Testis (tissue), 3 donors: ENCODE data around the gene UBAP2L. TPM values are rescaled to one million over a fixed set of nuclear protein-coding genes. Genes with fewer than 3 reads are reported as not detected.

Experiments
- DNase-seq: peaks from one replicate; pipeline ENCODE4 v3.0.0-alpha.2; 2019
- H3K27ac ChIP-seq, 2 donors: fragments of 200-600 bp; sonication (generic); one replicate each; pipeline ENCODE4 v1.5.1; 2019
- H3K27me3 ChIP-seq: fragments of 200-600 bp; sonication (generic); one replicate; pipeline ENCODE4 v1.5.1; 2019
- H3K36me3 ChIP-seq: fragments of 200-600 bp; sonication (generic); one replicate; pipeline ENCODE4 v1.5.1; 2017; ENCODE audit warnings: low read depth; ENCODE audit errors: missing control alignments
- H3K4me1 ChIP-seq: fragments of 200-600 bp; sonication (generic); one replicate; pipeline ENCODE4 v1.5.1; 2019
- H3K4me3 ChIP-seq, 2 donors: fragments of 200-600 bp; sonication (generic); one replicate each; pipeline ENCODE4 v1.5.1; 2017 to 2019
- H3K9me3 ChIP-seq: fragments of 200-600 bp; sonication (generic); one replicate; pipeline ENCODE4 v1.5.1; 2017
- POLR2A ChIP-seq: fragments of 450-650 bp; IDR thresholded peaks from one replicate; pipeline ENCODE4 v1.6.1; 2017; ENCODE audit warnings: antibody characterized with exemption, mild to moderate bottlenecking, moderate library complexity
- WGBS, 2 donors: methylation state at CpG; one replicate each; pipeline ENCODE4 v1.1.5; 2018; 5-methylcytosine and 5-hydroxymethylcytosine counted together
- intact Hi-C: fragments of 100-400 bp; cut with DNase I; formaldehyde crosslinking; loops from one replicate; pipeline ENCODE4 v1.15.1; 2023; ENCODE audit warnings: low total_unique reads
- microRNA counts, 2 donors: library from miRNA; unstranded; fragments of <30 nt; microRNA quantifications; one replicate each; lab custom pipeline; 2016
- microRNA-seq, 2 donors: library from miRNA; unstranded; fragments of <30 nt; microRNA quantifications; one replicate each; pipeline ENCODE4, GENCODE V29; 2016; ENCODE audit warnings: borderline number of aligned reads in 2 of 2, borderline replicate concordance in 1 of 2
- polyA plus RNA-seq: library from polyadenylated mRNA; stranded (reverse); fragments of 350-450 nt; fragmentation: Illumina TruSeq; extraction: RNeasy Lipid Tissue Mini Kit (QIAGEN cat#74804); gene quantifications from one replicate; pipeline ENCODE4 v1.2.3, GENCODE V29; 2014; ENCODE audit warnings: low read depth, low replicate concordance; ENCODE audit not compliant: insufficient read depth
- small RNA-seq, 2 donors: library from RNA; depleted of rRNA; stranded (forward); fragments of <200 nt; gene quantifications; one replicate each; pipeline ENCODE3, GENCODE V24; 2016
- total RNA-seq, 2 donors: library from RNA; depleted of rRNA; stranded (reverse); fragments of >200 nt; gene quantifications; one replicate each; pipeline ENCODE4 v1.2.3, GENCODE V29; 2016
- TF ChIP-seq, protein P1 (sequence below), 3 experiments: fragments of 450-650 bp in 2 of 3; fragments of 200-600 bp in 1 of 3; sonication (generic) in 1 of 3; IDR thresholded peaks; one replicate each; pipeline ENCODE4 v1.5.1; 2016 to 2019; ENCODE audit warnings: antibody characterized with exemption in 3 of 3, mild to moderate bottlenecking in 2 of 3, moderate library complexity in 1 of 3

UBAP2L gene
- total and polyA plus RNA-seq, 3 donors from 2014 or later = 159 to 174 (median 166) TPM

DNA sequence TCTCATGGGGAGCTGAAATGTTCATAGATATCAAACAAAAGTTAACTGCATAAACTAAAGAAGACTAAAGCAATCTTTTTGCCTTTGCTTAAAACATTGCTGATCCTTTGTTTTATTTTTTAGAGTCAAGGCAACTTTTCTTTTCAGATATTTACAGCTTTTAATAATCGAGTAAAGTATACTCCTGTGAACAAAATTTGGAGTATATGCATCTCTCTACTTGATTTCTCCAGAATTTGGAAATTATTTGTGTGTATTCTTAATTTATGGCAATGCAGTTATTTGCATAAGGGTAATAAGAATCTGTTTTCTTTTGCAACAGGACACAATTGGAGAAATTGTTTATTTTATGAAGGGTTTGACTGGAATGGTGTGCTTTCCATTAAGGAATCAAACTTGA is 95.9 kb downstream of the UBAP2L start:
- no peak for DNase-seq
- Histone ChIP-seq H3K4me3 (no peak overlapping the region), H3K27me3 (no peaks in the 10 kb centered on the region), H3K9me3 (no peaks in the 10 kb centered on the region), H3K4me1 (no peaks in the 10 kb centered on the region), H3K27ac (no peak overlapping the region), H3K36me3 (no peaks in the 10 kb centered on the region)
- no peak for TF ChIP-seq POLR2A
- TF ChIP-seq, protein P1, sequence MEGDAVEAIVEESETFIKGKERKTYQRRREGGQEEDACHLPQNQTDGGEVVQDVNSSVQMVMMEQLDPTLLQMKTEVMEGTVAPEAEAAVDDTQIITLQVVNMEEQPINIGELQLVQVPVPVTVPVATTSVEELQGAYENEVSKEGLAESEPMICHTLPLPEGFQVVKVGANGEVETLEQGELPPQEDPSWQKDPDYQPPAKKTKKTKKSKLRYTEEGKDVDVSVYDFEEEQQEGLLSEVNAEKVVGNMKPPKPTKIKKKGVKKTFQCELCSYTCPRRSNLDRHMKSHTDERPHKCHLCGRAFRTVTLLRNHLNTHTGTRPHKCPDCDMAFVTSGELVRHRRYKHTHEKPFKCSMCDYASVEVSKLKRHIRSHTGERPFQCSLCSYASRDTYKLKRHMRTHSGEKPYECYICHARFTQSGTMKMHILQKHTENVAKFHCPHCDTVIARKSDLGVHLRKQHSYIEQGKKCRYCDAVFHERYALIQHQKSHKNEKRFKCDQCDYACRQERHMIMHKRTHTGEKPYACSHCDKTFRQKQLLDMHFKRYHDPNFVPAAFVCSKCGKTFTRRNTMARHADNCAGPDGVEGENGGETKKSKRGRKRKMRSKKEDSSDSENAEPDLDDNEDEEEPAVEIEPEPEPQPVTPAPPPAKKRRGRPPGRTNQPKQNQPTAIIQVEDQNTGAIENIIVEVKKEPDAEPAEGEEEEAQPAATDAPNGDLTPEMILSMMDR (IDR thresholded peaks at IDR 0.05) = no peak
- intact Hi-C loops = no loop called here
- WGBS, 2 donors = 91 to 98% methylated on average over 1 of the region's 1 CpG

DNA sequence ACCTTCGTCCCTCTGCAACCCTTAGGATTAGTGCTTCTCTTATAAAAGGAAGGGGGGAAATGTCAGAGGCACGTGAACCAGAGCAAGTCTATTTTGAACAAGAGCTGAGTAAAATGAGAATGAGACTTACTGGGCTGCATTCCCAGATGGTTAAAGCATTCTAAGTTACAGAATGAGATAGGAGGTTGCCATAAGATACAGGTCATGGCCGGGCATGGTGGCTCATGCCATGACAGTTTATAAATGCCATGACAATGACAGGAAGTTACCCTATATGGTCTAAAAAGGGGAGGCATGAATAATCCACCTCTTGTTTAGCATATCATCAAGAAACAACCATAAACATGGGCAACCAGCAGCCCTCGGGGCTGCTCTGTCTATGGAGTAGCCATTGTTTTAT is 97.6 kb downstream of the UBAP2L start:
- intact Hi-C loops = no loop called here
- no peaks in the 10 kb centered on the region for H3K9me3 ChIP-seq
- 64 to 68% methylated on average over 4 of the region's 4 CpGs for WGBS, 2 donors
- no peak overlapping the region for H3K4me3 ChIP-seq
- DNase-seq = peak; percentile 38
- no peaks in the 10 kb centered on the region for H3K36me3 ChIP-seq
- H3K27ac ChIP-seq = no peak overlapping the region
- no peaks in the 10 kb centered on the region for H3K4me1 ChIP-seq
- no peaks in the 10 kb centered on the region for H3K27me3 ChIP-seq
- no peak for TF ChIP-seq POLR2A
- TF ChIP-seq, protein P1 (IDR thresholded peaks at IDR 0.05) = no peak

MicroRNA genes within 50 kb of the gene (microRNA counts, 767-probe panel; counts per million panel counts)
- microRNA hsa-miR-190b (lab: Ali Mortazavi, UCI) = 0 to 152 counts per million in 2 donors

Small RNA genes lying within 50 kb of the gene (microRNA-seq; reads per million reads assigned to microRNA genes)
- gene MIR190B = 149 to 284 reads per million in 2 donors

Small RNA genes lying within 50 kb of the gene (small RNA-seq; reads per million reads assigned to genes)
- gene MIR190B (1.4 to 2.0 reads per million in 2 donors), gene RF00273 (0 to 0.09 reads per million in 2 donors), gene RNU6-121P (0 reads per million in 2 donors), gene RNU6-239P (0 reads per million in 2 donors), gene SNORA58B (0 reads per million in 2 donors)

Other genes with a start within 250 kb of the UBAP2L start
- gene JTB, start 243.3 kb upstream of the UBAP2L start, total RNA-seq = 100 to 1,000 TPM; 159 to 212 TPM
- gene JTB, start 243.3 kb upstream of the UBAP2L start, polyA plus RNA-seq = 78.6 TPM
- 10 to 100 TPM; 37.6 to 45.2 TPM for gene RAB13, start 234.6 kb upstream of the UBAP2L start, total RNA-seq
- gene RAB13, start 234.6 kb upstream of the UBAP2L start, polyA plus RNA-seq = 82.8 TPM
- gene RPS27, start 230.2 kb upstream of the UBAP2L start, total RNA-seq = 1,000 to 10,000 TPM in 1 of 2 donors, 100 to 1,000 TPM in 1; 779 to 1,544 TPM
- gene RPS27, start 230.2 kb upstream of the UBAP2L start, polyA plus RNA-seq = 3,589 TPM
- gene NUP210L, start 65.9 kb upstream of the UBAP2L start, total RNA-seq = 10 to 100 TPM; 23.0 to 24.4 TPM
- 77.2 TPM for gene NUP210L, start 65.9 kb upstream of the UBAP2L start, polyA plus RNA-seq
- 100 to 1,000 TPM; 290 to 356 TPM for gene TPM3, start 28.9 kb upstream of the UBAP2L start, total RNA-seq
- 266 TPM for gene TPM3, start 28.9 kb upstream of the UBAP2L start, polyA plus RNA-seq
- 1 to 10 TPM; 4.0 to 8.4 TPM for gene CFAP141, start 14.6 kb upstream of the UBAP2L start, total RNA-seq
- gene CFAP141, start 14.6 kb upstream of the UBAP2L start, polyA plus RNA-seq = 38.3 TPM
- gene HAX1, start 51.7 kb downstream of the UBAP2L start, total RNA-seq = 10 to 100 TPM; 92.7 to 98.9 TPM
- gene HAX1, start 51.7 kb downstream of the UBAP2L start, polyA plus RNA-seq = 192 TPM
- gene AQP10, start 100.1 kb downstream of the UBAP2L start, total RNA-seq = 1 to 10 TPM; 2.0 to 2.2 TPM
- gene AQP10, start 100.1 kb downstream of the UBAP2L start, polyA plus RNA-seq = 0.41 TPM
- gene ATP8B2, start 104.6 kb downstream of the UBAP2L start, total RNA-seq = 100 to 1,000 TPM; 179 to 204 TPM
- gene ATP8B2, start 104.6 kb downstream of the UBAP2L start, polyA plus RNA-seq = 50.9 TPM
- 10 to 100 TPM; 25.0 to 29.7 TPM for gene IL6R, start 184.4 kb downstream of the UBAP2L start, total RNA-seq
- 8.5 TPM for gene IL6R, start 184.4 kb downstream of the UBAP2L start, polyA plus RNA-seq